H54 (cell line): ENCODE results near the gene ADAM17.

Source experiments
- DNase-seq: peaks from one replicate; pipeline ENCODE4 v3.0.0; 2011; ENCODE audit warnings: low spot score, mixed read lengths; ENCODE audit not compliant: insufficient read length
- FAIRE-seq: peaks from 3 replicates; lab custom pipeline; 2011; peaks lifted over from hg19 to GRCh38; lab: Jason Lieb, UNC
- POLR2A ChIP-seq: IDR thresholded peaks from 2 replicates; pipeline ENCODE4 v1.6.1; 2011; ENCODE audit warnings: low read depth, mild to moderate bottlenecking, low read length

ADAM17 gene

DNA sequence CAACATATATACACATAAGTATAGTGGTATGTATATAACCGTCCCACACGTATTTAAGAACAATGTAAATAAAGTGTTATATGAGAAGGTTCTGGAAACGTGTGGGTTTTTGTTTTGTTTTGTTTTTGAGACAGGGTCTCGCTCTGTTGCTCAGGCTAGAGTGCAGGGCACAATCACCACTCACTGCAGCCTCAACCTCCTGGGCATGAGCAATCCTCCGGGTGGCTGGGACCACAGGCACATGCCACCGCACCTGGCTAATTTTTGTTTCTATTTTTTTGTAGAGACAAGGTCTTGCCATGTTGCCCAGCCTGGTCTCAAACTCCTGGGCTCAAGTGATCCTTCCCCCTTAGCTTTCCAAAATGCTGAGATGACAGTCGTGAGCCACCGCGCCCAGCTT lies 6.2 kb downstream of the ADAM17 start:
- FAIRE-seq = no peak
- DNase-seq = no peak
- no peak for TF ChIP-seq POLR2A

DNA sequence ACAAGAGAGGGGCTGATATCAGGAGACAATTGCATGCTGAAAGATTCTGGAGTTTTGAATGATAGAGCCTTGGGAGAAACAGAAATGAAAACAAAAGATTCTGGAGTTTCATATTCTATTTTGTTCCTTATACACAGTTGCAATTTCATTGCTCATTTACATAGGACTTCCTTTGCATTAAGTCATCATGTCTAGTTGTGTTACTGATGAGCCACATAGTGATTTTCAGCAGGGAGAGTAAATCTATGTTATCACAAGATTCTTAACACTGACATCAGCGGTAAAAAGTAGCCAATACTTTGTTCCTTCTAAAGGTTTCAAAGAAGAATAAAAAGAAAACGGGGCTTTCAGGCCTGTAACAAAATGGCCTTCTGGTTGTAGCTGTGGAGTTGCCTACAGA lies 7.1 kb downstream of the ADAM17 start:
- no peak for FAIRE-seq

DNA sequence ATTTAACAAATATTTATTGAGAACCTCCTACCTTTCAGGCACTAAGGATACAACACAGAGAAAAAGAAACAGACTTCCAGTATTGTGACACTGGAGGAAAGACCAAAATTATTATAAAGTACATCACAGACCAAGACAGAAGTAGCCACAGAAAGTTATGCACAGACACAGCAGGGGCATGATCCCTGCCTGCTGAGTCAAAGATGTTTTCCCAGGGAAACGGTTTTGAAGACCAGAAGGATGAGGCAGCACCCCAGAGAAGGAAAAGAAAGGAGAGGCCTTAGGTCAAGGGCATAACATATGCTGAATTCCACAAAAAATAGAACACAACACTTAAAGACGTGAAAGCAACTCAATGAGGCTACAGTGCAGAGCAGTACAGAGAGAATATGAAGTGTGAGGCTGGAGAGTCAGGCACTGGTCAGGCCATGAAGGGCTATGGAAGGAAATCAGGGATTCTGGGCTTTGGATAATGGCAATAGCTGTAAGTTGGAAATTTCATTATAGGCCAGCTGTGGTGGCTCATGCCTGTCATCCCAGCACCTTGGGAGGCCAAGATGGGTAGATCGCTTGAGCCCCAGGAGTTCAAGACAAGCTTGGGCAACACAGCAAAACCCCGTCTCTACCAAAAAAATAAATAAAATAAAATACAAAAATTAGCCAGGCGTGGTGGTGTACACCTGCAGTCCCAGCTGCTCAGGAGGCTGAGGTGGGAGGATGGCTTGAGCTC lies 8.2 kb downstream of the ADAM17 start:
- DNase-seq = peak; percentile 49

More for the DNA sequence above, 7.1 kb downstream of the ADAM17 start:
- no peak for TF ChIP-seq POLR2A
- no peak for DNase-seq

DNA sequence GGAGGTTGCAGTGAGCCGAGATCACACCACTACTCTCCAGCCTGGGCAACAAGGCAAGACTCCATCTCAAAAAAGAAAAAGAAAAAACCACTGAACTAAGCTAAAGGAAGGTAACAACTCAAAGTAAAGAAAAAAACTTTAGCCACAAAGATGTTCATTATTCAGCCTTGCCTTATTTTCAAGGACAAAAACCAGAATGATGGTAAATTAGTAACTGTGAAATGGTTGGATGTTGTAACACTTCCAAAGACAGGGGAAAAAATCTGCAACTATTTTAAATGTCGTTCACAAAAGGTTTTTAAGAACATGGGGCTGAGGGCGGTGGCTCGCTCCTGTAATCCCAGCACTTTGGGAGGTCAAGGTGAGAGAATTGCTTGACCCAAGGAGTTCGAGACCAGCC lies 10.1 kb downstream of the ADAM17 start:
- no peak for TF ChIP-seq POLR2A
- FAIRE-seq (no peak), DNase-seq (no peak)

More for the DNA sequence above, 8.2 kb downstream of the ADAM17 start:
- TF ChIP-seq POLR2A = no peak
- peak; percentile 82 for FAIRE-seq

DNA sequence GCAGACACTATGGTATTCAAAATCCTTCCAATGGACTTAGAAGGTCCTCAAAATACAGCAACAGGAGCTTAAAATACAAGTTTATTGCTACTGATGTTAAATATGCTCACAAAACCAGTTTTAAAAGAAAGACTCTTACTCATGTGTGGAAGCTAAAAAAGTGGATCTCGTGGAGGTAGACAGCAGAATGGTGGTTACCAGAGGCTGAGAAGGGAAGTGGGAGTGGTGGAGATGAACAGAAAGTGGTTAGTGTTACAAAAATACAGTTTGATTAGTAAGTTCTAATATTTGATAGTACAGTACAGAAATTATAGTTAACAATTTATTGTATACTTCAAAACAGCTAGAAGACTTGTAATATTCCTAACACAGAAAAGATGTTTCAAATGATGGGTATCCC lies 12.1 kb downstream of the ADAM17 start:
- TF ChIP-seq POLR2A = no peak
- DNase-seq = no peak
- no peak for FAIRE-seq

GRCh38 chr2:9539531-9539930 lies 16.1 kb downstream of the ADAM17 start:
- no peak for DNase-seq
- no peak for TF ChIP-seq POLR2A
- peak; percentile 43 for FAIRE-seq

DNA sequence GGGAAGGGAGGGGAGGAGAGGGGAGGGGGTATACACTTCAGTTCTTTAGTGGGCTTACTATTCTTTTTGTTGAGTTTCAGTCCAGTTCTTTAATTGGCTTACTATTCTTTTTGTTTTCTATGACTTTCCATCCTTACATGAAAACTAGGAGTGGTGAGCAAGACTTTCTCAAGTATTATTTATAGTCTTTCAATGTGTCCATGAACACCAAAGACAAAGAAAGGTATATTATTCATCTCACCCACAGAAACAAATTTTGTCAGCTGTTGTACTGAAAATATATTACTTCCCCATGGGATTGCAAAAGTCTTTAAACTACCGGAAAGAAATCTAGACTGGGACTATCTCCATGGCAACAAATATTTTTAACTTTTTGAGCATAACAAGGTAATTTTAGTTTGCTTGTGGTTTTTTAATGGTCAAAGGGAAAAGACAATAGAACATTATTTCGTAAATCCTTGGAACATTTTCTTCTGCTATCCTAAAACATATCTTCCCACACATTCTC lies 17.6 kb downstream of the ADAM17 start:
- no peak for TF ChIP-seq POLR2A
- peak; percentile 91 for FAIRE-seq
- no peak for DNase-seq

GRCh38 chr2:9536504-9536903 lies 19.1 kb downstream of the ADAM17 start:
- no peak for DNase-seq
- no peak for TF ChIP-seq POLR2A
- FAIRE-seq = no peak

DNA sequence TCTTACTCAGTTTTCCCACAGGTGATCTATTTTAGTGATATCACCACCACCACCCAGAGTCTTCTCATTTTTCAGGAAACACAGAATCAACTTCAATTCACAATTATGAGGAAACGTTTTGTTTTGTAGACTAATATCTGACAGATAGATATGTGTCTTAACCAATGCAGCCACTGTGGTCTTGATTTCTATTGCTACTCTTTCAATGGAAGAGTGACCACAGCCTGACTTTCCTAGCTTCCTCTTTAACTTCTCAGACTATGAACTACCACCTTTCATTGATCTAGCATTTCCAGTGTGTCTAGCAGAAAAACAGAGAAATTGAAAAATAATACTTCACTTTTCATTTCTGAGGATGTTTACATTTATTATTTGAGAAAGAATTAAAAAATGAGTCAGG lies 20.5 kb downstream of the ADAM17 start:
- TF ChIP-seq POLR2A = no peak
- FAIRE-seq (no peak), DNase-seq (no peak)

DNA sequence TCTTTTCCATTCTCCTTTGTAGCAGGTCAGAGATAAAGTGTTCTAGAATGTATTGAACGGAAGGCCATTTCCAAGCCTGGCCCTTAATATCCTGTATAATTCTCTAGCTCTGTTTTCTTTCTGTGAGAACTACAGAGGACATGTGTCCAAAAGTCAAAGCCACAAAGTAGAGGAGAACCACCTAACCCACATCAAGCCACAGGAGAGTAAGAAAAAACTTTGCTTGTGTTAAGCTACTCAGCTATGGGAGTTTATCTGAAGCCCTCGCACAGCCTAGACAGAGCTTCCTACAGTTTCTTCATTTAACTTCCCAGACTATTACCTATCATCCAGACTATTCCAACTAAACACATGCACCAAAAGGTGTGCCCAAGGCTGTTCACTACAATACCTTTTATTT lies 22.0 kb downstream of the ADAM17 start:
- FAIRE-seq (no peak), DNase-seq (no peak)
- TF ChIP-seq POLR2A = no peak

DNA sequence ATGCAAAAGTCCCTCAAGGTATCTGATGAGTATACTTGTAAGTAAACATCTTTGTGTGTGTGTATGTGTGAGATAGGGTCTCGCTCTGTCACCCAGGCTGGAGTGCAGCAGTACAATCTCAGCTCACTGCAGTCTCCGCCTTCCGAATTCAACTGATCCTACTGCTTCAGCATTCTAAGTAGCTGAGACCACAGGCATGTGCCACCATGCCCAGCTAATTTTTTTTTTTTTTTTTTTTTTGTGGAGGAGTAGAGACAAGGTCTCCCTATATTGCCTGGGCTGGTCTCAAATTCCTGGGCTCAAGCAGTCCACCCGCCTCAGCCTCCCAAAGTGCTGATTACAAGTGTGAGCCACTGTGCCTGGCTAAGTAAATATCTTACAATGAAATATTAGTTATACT lies 23.2 kb downstream of the ADAM17 start:
- no peak for TF ChIP-seq POLR2A
- DNase-seq (no peak), FAIRE-seq (peak; percentile 50)

GRCh38 chr2:9527995-9528787 lies 27.4 kb downstream of the ADAM17 start:
- DNase-seq (no peak), FAIRE-seq (no peak)
- TF ChIP-seq POLR2A = no peak

- no peak for DNase-seq
- no peak for TF ChIP-seq POLR2A
- FAIRE-seq = no peak
Observed at GRCh38 chr2:9525266-9525665, 30.4 kb downstream of the ADAM17 start.

DNA sequence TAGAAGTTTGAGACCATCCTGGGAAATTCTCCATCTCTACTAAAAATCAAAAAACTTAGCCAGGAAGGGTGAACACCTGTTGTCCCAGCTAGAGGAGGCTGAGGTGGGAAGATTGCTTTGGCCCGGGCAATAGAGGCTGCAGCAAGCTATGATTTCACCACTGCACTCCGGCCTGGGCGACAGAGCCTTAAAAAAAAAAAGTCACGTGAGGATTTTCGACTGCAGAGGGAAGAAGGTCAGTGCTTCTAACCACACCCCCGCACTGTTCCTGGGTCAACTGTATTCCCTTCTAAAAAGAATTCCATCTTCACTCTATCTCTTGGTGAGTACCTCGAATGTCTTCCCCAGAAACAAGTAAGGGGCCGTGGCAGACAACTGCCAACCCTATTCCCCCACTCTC lies 31.3 kb downstream of the ADAM17 start:
- DNase-seq = no peak
- no peak for FAIRE-seq

More for the DNA sequence above, 31.3 kb downstream of the ADAM17 start:
- no peak for TF ChIP-seq POLR2A
